K562 (cell line): Measurements from ENCODE around the gene OR4Q3.
"Not testable (repeated sequence)": the region's sequence is repeated elsewhere in the genome, so short reads cannot be mapped to it uniquely, and the experiment has no call there.

ENCODE experiments used
- EHMT2 ChIP-seq: fragments of 450-650 bp; IDR thresholded peaks from 2 replicates; pipeline ENCODE4 v1.6.1; 2018; ENCODE audit warnings: antibody characterized with exemption
- FOXM1 ChIP-seq, 2 experiments: fragments of 450-650 bp in 1 of 2; sonication (generic) in 1 of 2; formaldehyde crosslinking in 1 of 2; IDR thresholded peaks; 2 replicates each; pipeline versions ENCODE4 v1.6.1 to v1.9.0; 2017 to 2022; ENCODE audit warnings: low read depth in 2 of 2, mild to moderate bottlenecking in 2 of 2, missing genetic modification reagents in 1 of 2, moderate library complexity in 1 of 2
- HDAC2 ChIP-seq: fragments of 450-650 bp; IDR thresholded peaks from 2 replicates; pipeline ENCODE4 v1.6.1; 2016; ENCODE audit warnings: mild to moderate bottlenecking
- HMG20A ChIP-seq: fragments of 450-650 bp; formaldehyde crosslinking; conservative IDR thresholded peaks from 2 replicates; pipeline ENCODE4 v1.4.0; 2020; ENCODE audit warnings: mild to moderate bottlenecking, mixed read lengths
- JUN ChIP-seq, 2 experiments: sonication (generic) in 1 of 2; formaldehyde crosslinking in 1 of 2; IDR thresholded peaks; 2 replicates each; pipeline versions ENCODE4 v1.6.1 to v1.8.0; 2012 to 2022; ENCODE audit warnings: borderline replicate concordance in 2 of 2, mild to moderate bottlenecking in 2 of 2, improper control_type of control experiment in 1 of 2, low read depth in 1 of 2, low read length in 1 of 2, missing genetic modification reagents in 1 of 2
- NFXL1 ChIP-seq: fragments of 450-650 bp; formaldehyde crosslinking; IDR thresholded peaks from 2 replicates; pipeline ENCODE4 v1.4.0; 2021; ENCODE audit warnings: mild to moderate bottlenecking
- POLR2A ChIP-seq: fragments of 450-650 bp; conservative IDR thresholded peaks from 2 replicates; pipeline ENCODE4 v1.6.1; 2016
- RCOR1 ChIP-seq, 2 experiments: IDR thresholded peaks; 2 replicates each; pipeline ENCODE4 v1.6.1; 2012; ENCODE audit warnings: low read depth in 2 of 2, low read length in 2 of 2, borderline replicate concordance in 1 of 2, improper control_type of control experiment in 1 of 2
- SMARCA4 ChIP-seq: fragments of 450-650 bp; IDR thresholded peaks from 2 replicates; pipeline ENCODE4 v1.6.1; 2016
- THAP7 ChIP-seq: fragments of 250-450 bp; sonication (Bioruptor Pico); IDR thresholded peaks from 2 replicates; pipeline ENCODE4 v1.5.0; 2021
- ZNF197 ChIP-seq: fragments of 200-800 bp; sonication (Bioruptor generic); IDR thresholded peaks from 2 replicates; pipeline ENCODE4 v1.6.1; 2016; ENCODE audit warnings: low read depth, missing genetic modification characterization, missing compliant biosample characterization
- ZNF398 ChIP-seq: fragments of 250-450 bp; sonication (Bioruptor Pico); IDR thresholded peaks from 2 replicates; pipeline ENCODE4 v1.8.0; 2021; ENCODE audit warnings: moderate library complexity, mild to moderate bottlenecking, inconsistent platforms
- ZNF766 ChIP-seq: fragments of 200-800 bp; sonication (Bioruptor generic); conservative IDR thresholded peaks from 2 replicates; pipeline ENCODE4 v1.6.1; 2016; ENCODE audit warnings: missing genetic modification characterization, missing compliant biosample characterization
- TF ChIP-seq, protein P1 (sequence below), 3 experiments: IDR thresholded peaks in 2 of 3; conservative IDR thresholded peaks in 1 of 3; 2 replicates each; pipeline ENCODE4 v1.5.1; 2011 to 2012; ENCODE audit warnings: low read length in 3 of 3, mild to moderate bottlenecking in 3 of 3, control low read depth in 2 of 3, improper control_type of control experiment in 1 of 3, inconsistent platforms in 1 of 3, low read depth in 1 of 3, mixed read lengths in 1 of 3, moderate library complexity in 1 of 3; ENCODE audit not compliant: insufficient read depth in 2 of 3

DNA sequence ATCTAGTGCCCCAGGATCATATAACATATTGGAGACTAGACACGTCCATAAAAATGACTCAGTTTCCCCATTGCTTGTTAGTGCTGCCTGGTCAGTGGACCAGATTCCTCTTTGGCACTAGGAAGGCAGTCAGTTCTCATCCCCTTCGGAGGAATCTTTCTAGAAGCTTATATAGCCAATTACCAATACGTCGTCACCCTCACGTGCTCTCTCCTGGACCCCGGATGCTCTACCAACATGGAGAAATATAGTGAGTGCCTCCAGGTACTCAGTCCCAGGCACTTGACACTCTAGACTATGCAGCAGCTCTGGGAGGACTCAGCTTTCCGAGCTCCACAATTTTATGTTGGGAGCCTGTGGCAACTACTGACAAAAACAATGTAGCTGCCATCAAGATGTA, 44.8 kb downstream of the OR4Q3 start:
- TF ChIP-seq FOXM1 (IDR thresholded peaks at IDR 0.05; ENCODE audit: low read depth); FOXM1 (CRISPR knock-in tag; IDR thresholded peaks at IDR 0.05; ENCODE audit: low read depth); HMG20A (CRISPR knock-in tag); ZNF398 (CRISPR knock-in tag); HDAC2; EHMT2; THAP7 (CRISPR knock-in tag); SMARCA4; RCOR1 (IDR thresholded peaks at IDR 0.05; ENCODE audit: borderline replicate concordance in 1 of 2, low read depth in 2 of 2, low read length in 2 of 2); ZNF197 (CRISPR knock-in tag); NFXL1; ZNF766 (CRISPR knock-in tag); POLR2A; JUN (IDR thresholded peaks at IDR 0.05; ENCODE audit: borderline replicate concordance, low read depth, low read length); JUN (CRISPR knock-in tag; IDR thresholded peaks at IDR 0.05; ENCODE audit: borderline replicate concordance): not testable (repeated sequence)
- TF ChIP-seq, protein P1, sequence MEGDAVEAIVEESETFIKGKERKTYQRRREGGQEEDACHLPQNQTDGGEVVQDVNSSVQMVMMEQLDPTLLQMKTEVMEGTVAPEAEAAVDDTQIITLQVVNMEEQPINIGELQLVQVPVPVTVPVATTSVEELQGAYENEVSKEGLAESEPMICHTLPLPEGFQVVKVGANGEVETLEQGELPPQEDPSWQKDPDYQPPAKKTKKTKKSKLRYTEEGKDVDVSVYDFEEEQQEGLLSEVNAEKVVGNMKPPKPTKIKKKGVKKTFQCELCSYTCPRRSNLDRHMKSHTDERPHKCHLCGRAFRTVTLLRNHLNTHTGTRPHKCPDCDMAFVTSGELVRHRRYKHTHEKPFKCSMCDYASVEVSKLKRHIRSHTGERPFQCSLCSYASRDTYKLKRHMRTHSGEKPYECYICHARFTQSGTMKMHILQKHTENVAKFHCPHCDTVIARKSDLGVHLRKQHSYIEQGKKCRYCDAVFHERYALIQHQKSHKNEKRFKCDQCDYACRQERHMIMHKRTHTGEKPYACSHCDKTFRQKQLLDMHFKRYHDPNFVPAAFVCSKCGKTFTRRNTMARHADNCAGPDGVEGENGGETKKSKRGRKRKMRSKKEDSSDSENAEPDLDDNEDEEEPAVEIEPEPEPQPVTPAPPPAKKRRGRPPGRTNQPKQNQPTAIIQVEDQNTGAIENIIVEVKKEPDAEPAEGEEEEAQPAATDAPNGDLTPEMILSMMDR (IDR thresholded peaks at IDR 0.05 in 2 of 3, conservative IDR thresholded peaks at IDR 0.05 in 1 of 3; ENCODE audit: insufficient read depth in 2 of 3, low read depth in 1 of 3, low read length in 3 of 3), result not testable (repeated sequence)
